ENCODE data around the gene KRT36. TPM values are rescaled to one million over a fixed set of nuclear protein-coding genes. Genes with fewer than 3 reads are reported as not detected.

Gene KRT36
- total RNA-seq, 6 donors from 2014 or later, result not detected

DNA sequence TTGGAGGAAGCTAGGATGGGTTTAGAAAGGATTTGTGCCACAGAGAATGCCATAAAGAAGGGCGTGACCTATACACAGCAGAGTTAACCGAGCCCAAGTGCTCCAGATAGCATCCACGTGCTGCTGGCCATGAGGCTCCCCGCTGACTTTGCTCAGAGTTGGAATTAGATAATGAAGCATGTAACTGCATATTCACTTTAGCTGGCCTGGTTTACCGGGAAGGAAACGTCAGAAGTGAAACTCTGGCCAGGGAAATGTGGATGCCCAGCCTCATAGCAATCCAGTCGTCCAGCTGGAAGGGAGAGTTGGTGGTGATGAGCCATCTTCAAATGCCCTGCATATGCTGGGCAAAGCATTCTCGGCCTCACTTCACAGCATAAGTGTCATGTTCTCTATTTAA, 14.8 kb downstream of the KRT36 start:
- no peak for DNase-seq
- WGBS, 2 donors, result 71 to 75% methylated on average over 8 of the region's 8 CpGs
- Histone ChIP-seq H3K36me3 (no peaks in the 10 kb centered on the region), H3K4me3 (no peak overlapping the region), H3K27ac (no peak overlapping the region), H3K9me3 (no peaks in the 10 kb centered on the region), H3K27me3 (no peaks in the 10 kb centered on the region), H3K4me1 (no peaks in the 10 kb centered on the region)
- no peak for ATAC-seq (ENCODE audit: low FRiP score in 2 of 2)
- TF ChIP-seq POLR2AphosphoS5 (IDR thresholded peaks at IDR 0.05) (no peak), EP300 (IDR thresholded peaks at IDR 0.05) (no peak), POLR2A (IDR thresholded peaks at IDR 0.05) (no peak)
- TF ChIP-seq, protein P1, sequence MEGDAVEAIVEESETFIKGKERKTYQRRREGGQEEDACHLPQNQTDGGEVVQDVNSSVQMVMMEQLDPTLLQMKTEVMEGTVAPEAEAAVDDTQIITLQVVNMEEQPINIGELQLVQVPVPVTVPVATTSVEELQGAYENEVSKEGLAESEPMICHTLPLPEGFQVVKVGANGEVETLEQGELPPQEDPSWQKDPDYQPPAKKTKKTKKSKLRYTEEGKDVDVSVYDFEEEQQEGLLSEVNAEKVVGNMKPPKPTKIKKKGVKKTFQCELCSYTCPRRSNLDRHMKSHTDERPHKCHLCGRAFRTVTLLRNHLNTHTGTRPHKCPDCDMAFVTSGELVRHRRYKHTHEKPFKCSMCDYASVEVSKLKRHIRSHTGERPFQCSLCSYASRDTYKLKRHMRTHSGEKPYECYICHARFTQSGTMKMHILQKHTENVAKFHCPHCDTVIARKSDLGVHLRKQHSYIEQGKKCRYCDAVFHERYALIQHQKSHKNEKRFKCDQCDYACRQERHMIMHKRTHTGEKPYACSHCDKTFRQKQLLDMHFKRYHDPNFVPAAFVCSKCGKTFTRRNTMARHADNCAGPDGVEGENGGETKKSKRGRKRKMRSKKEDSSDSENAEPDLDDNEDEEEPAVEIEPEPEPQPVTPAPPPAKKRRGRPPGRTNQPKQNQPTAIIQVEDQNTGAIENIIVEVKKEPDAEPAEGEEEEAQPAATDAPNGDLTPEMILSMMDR (IDR thresholded peaks at IDR 0.05), result no peak

DNA sequence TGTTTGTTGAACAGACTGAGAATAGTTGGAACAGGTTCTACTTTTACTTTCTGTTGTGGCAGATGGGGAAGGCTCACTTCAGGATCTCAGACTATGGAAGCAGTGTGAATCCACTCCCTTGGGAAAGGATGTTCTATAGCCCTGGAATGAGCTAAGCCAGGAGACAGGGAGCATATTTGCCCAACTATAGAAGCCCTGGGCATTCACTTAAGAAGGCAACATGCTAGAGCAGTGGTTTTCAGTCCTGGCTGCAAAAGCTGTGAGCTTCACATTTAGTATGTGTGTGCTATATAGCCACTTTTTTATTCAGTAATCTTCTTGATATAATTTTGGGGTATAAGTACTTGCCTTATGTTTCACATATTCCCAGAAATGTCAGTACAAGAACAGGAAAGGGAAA, 21.4 kb downstream of the KRT36 start:
- Histone ChIP-seq H3K9me3 (no peaks in the 10 kb centered on the region), H3K27me3 (no peaks in the 10 kb centered on the region), H3K4me1 (peaks cover 0 to 13% (median 5%) of the 10 kb centered on the region in 4 donors), H3K27ac (no peak overlapping the region), H3K36me3 (no peaks in the 10 kb centered on the region), H3K4me3 (no peak overlapping the region)
- ATAC-seq (ENCODE audit: low FRiP score in 2 of 2) (no peak), DNase-seq (no peak)
- TF ChIP-seq POLR2A (IDR thresholded peaks at IDR 0.05) (no peak), POLR2AphosphoS5 (IDR thresholded peaks at IDR 0.05) (no peak), EP300 (IDR thresholded peaks at IDR 0.05) (no peak)
- TF ChIP-seq, protein P1 (IDR thresholded peaks at IDR 0.05), result no peak

DNA sequence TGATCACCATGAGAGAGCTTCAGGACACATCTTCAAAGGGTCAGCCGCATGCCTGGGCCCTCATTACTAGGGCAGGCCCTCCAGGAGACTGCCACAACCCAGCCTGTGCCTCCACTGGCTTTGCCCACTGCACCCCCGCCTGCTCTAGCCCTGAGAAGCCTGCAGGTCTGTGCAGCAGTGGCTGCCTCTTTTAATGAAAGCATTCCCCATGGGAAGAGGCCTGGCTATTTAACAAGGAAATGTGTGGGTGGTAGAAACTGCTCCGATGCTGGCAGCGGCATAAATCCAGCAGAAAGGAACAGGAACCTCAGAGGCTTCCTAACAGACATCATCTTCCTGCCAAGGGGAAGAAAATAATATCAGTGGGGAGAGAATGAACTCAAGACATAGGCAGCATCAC, 22.1 kb downstream of the KRT36 start:
- Histone ChIP-seq H3K27me3 (no peaks in the 10 kb centered on the region), H3K4me1 (peaks cover 0 to 13% (median 5%) of the 10 kb centered on the region in 4 donors), H3K4me3 (no peak overlapping the region), H3K9me3 (no peaks in the 10 kb centered on the region), H3K36me3 (no peaks in the 10 kb centered on the region), H3K27ac (no peak overlapping the region)
- ATAC-seq (ENCODE audit: low FRiP score in 2 of 2), result no peak
- DNase-seq, result no peak
- TF ChIP-seq, protein P1 (IDR thresholded peaks at IDR 0.05), result no peak
- no peak for TF ChIP-seq EP300 (IDR thresholded peaks at IDR 0.05)
- no peak for TF ChIP-seq POLR2AphosphoS5 (IDR thresholded peaks at IDR 0.05)
- no peak for TF ChIP-seq POLR2A (IDR thresholded peaks at IDR 0.05)
- WGBS, 2 donors, result 59 to 61% methylated on average over 2 to 4 of the region's 4 CpGs

DNA sequence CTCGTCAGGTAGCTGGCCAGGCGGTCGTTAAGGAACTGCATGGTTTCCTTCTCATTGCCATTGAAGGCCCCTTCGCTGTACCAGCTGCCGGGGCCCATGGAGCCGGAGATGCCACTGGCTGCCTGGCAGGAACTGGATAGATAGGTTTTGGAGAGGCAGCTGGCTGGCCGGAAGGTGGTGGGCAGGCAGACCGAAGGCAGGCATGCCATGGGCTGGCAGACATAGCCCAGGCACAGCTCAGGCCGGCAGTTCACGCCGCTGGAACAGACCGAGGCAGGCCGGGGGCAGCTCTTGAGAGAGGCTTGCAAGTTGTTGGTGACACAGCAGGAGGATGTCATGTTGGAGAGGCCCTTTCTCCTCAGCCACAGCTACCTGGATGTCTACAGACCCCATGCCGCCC, 22.7 kb downstream of the KRT36 start, which contains the start of gene KRT32:
Gene KRT32, minus strand, starts transcription at position 399 of the 400 bp plus-strand sequence. Its CDS starts 61 bp downstream, at position 338.
- no peaks in the 10 kb centered on the region for H3K36me3 ChIP-seq
- ATAC-seq (ENCODE audit: low FRiP score in 2 of 2) (no peak), DNase-seq (peak in 1 of 2 donors; percentile 62)
- no peak within 1 kb of the TSS for H3K27ac ChIP-seq
- no peak for TF ChIP-seq EP300 (IDR thresholded peaks at IDR 0.05)
- no peak for TF ChIP-seq POLR2A (IDR thresholded peaks at IDR 0.05)
- no peak for TF ChIP-seq POLR2AphosphoS5 (IDR thresholded peaks at IDR 0.05)
- TF ChIP-seq, protein P1 (IDR thresholded peaks at IDR 0.05), result no peak
- H3K4me1 ChIP-seq, result peaks cover 0 to 13% (median 5%) of the 10 kb centered on the region in 4 donors
- 89 to 92% methylated on average over 11 to 14 of the region's 14 CpGs for WGBS, 2 donors
- no peaks in the 10 kb centered on the region for H3K27me3 ChIP-seq
- no peak within 1 kb of the TSS for H3K4me3 ChIP-seq
- H3K9me3 ChIP-seq, result no peaks in the 10 kb centered on the region

DNA sequence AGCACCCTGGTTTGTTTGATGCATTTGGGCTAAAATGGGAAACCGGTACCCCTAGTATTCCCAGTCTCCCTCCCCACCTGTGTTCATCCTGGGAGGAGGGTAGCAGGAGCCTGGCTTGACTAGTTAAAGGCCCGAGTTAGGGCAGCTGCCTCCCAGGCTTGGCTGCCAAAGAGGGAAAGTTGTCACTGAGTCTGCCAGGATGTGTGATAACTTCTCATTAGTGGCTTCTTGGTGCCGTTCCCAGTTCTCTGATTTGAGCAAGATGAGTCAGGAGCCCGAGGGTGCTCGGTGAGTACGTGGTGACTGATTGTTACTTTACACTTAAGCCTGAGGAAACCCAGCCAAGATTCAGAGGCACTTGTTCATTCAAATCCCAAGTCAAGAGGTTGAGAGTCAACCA, 25.0 kb downstream of the KRT36 start:
- TF ChIP-seq POLR2A (IDR thresholded peaks at IDR 0.05) (no peak), EP300 (IDR thresholded peaks at IDR 0.05) (peak in 1 of 4 donors; percentile 50), POLR2AphosphoS5 (IDR thresholded peaks at IDR 0.05) (no peak)
- TF ChIP-seq, protein P1 (IDR thresholded peaks at IDR 0.05), result no peak
- H3K4me1 ChIP-seq, result peaks cover 0 to 13% (median 5%) of the 10 kb centered on the region in 4 donors
- ATAC-seq (ENCODE audit: low FRiP score in 2 of 2), result peak; percentile 75 to 81
- H3K27ac ChIP-seq, result no peak overlapping the region
- no peaks in the 10 kb centered on the region for H3K27me3 ChIP-seq
- no peaks in the 10 kb centered on the region for H3K9me3 ChIP-seq
- DNase-seq, result peak in 1 of 2 donors; percentile 89
- 35 to 45% methylated on average over 6 of the region's 6 CpGs for WGBS, 2 donors
- no peaks in the 10 kb centered on the region for H3K36me3 ChIP-seq
- no peak overlapping the region for H3K4me3 ChIP-seq

Measured in upper lobe of left lung (tissue), 6 donors.